Liver (tissue), 9 donors: ENCODE data around the gene NKX1-2. TPM values are rescaled to one million over a fixed set of nuclear protein-coding genes. Genes with fewer than 3 reads are reported as not detected.

Source experiments
- DNase-seq: peaks from one replicate; pipeline ENCODE4 v3.0.0-alpha.2; 2017; ENCODE audit warnings: low spot score
- H3K27ac ChIP-seq, 2 donors: one replicate each; pipeline ENCODE4 v1.7.0; 2013; ENCODE audit warnings: inconsistent platforms in 2 of 2, low read length in 2 of 2, control low read depth in 1 of 2, low read depth in 1 of 2, mild to moderate bottlenecking in 1 of 2
- H3K27me3 ChIP-seq, 4 donors: one replicate each; pipeline versions ENCODE4 v1.6.1 to v1.7.0; 2013; ENCODE audit warnings: low read length in 3 of 4, inconsistent platforms in 1 of 4, mild to moderate bottlenecking in 1 of 4, moderate library complexity in 1 of 4; ENCODE audit not compliant: control insufficient read depth in 4 of 4, insufficient read depth in 4 of 4
- H3K36me3 ChIP-seq, 4 donors: one replicate each; pipeline versions ENCODE4 v1.6.1 to v1.7.0; 2013; ENCODE audit warnings: low read length in 3 of 4, mild to moderate bottlenecking in 3 of 4, low read depth in 1 of 4, moderate library complexity in 1 of 4; ENCODE audit not compliant: control insufficient read depth in 4 of 4, insufficient read depth in 3 of 4
- H3K4me1 ChIP-seq, 4 donors: one replicate each; pipeline versions ENCODE4 v1.6.1 to v1.7.0; 2013; ENCODE audit warnings: low read length in 3 of 4, mild to moderate bottlenecking in 3 of 4, moderate library complexity in 1 of 4; ENCODE audit not compliant: control insufficient read depth in 4 of 4, insufficient read depth in 4 of 4
- H3K4me3 ChIP-seq, 3 donors: one replicate each; pipeline versions ENCODE4 v1.6.1 to v1.7.0; 2013; ENCODE audit warnings: low read length in 3 of 3, control low read depth in 1 of 3, low read depth in 1 of 3, mild to moderate bottlenecking in 1 of 3
- H3K9ac ChIP-seq, 2 donors: one replicate each; pipeline ENCODE4 v1.7.0; 2013; ENCODE audit warnings: low read length in 2 of 2, mild to moderate bottlenecking in 2 of 2, moderate library complexity in 2 of 2, control low read depth in 1 of 2, low read depth in 1 of 2
- H3K9me3 ChIP-seq, 4 donors: one replicate each; pipeline versions ENCODE4 v1.6.1 to v1.7.0; 2013; ENCODE audit warnings: low read length in 3 of 4; ENCODE audit not compliant: control insufficient read depth in 4 of 4
- ATF3 ChIP-seq: IDR thresholded peaks from 2 replicates; pipeline ENCODE4 v1.6.1; 2016; ENCODE audit warnings: antibody characterized with exemption
- CTCF ChIP-seq: fragments of 150-350 bp; IDR thresholded peaks from 2 replicates; pipeline ENCODE4 v1.5.1; 2017; ENCODE audit warnings: improper control_type of control experiment, low read depth, low read length; ENCODE audit not compliant: missing input control
- EGR1 ChIP-seq, 2 donors: IDR thresholded peaks; 2 replicates each; pipeline ENCODE4 v1.6.1; 2016 to 2018; ENCODE audit warnings: antibody characterized with exemption in 2 of 2, low read depth in 2 of 2
- FOXA1 ChIP-seq: IDR thresholded peaks from 2 replicates; pipeline ENCODE4 v1.6.1; 2016; ENCODE audit warnings: antibody characterized with exemption
- FOXA2 ChIP-seq: IDR thresholded peaks from 2 replicates; pipeline ENCODE4 v1.6.1; 2016; ENCODE audit warnings: antibody characterized with exemption
- GABPA ChIP-seq, 2 donors: IDR thresholded peaks in 1 of 2; conservative IDR thresholded peaks in 1 of 2; 2 replicates each; pipeline ENCODE4 v1.6.1; 2016; ENCODE audit warnings: antibody characterized with exemption in 2 of 2, mild to moderate bottlenecking in 1 of 2, moderate library complexity in 1 of 2
- HNF4A ChIP-seq, 2 donors: conservative IDR thresholded peaks; 2 replicates each; pipeline ENCODE4 v1.6.1; 2016; ENCODE audit warnings: antibody characterized with exemption in 2 of 2, mild to moderate bottlenecking in 2 of 2
- HNF4G ChIP-seq: IDR thresholded peaks from 2 replicates; pipeline ENCODE4 v1.6.1; 2016; ENCODE audit warnings: antibody characterized with exemption
- JUND ChIP-seq, 2 donors: IDR thresholded peaks; 2 replicates each; pipeline ENCODE4 v1.6.1; 2016; ENCODE audit warnings: antibody characterized with exemption in 2 of 2
- MAX ChIP-seq: IDR thresholded peaks from 2 replicates; pipeline ENCODE4 v1.6.1; 2016; ENCODE audit warnings: antibody characterized with exemption
- NR2F2 ChIP-seq: IDR thresholded peaks from 2 replicates; pipeline ENCODE4 v1.6.1; 2016; ENCODE audit warnings: antibody characterized with exemption
- REST ChIP-seq: IDR thresholded peaks from 2 replicates; pipeline ENCODE4 v1.6.1; 2016; ENCODE audit warnings: antibody characterized with exemption, mild to moderate bottlenecking
- RXRA ChIP-seq, 2 donors: IDR thresholded peaks; 2 replicates each; pipeline ENCODE4 v1.6.1; 2017 to 2018; ENCODE audit warnings: antibody characterized with exemption in 2 of 2, mild to moderate bottlenecking in 1 of 2
- SP1 ChIP-seq: IDR thresholded peaks from 2 replicates; pipeline ENCODE4 v1.6.1; 2018; ENCODE audit warnings: antibody characterized with exemption, mild to moderate bottlenecking
- TAF1 ChIP-seq: conservative IDR thresholded peaks from 2 replicates; pipeline ENCODE4 v1.6.1; 2016; ENCODE audit warnings: antibody characterized with exemption, mild to moderate bottlenecking
- YY1 ChIP-seq: IDR thresholded peaks from 2 replicates; pipeline ENCODE4 v1.6.1; 2016; ENCODE audit warnings: antibody characterized with exemption, mild to moderate bottlenecking
- ZBTB33 ChIP-seq: IDR thresholded peaks from 2 replicates; pipeline ENCODE4 v1.6.1; 2016; ENCODE audit warnings: antibody characterized with exemption
- WGBS: extraction: QIAGEN DNeasy Blood & Tissue Kit; methylation state at CpG from one replicate; pipeline ENCODE4 v1.1.7; 2013; 5-methylcytosine and 5-hydroxymethylcytosine counted together
- polyA plus RNA-seq, 2 donors: library from polyadenylated mRNA; stranded (reverse) in 1 of 2; unstranded in 1 of 2; fragments of 200-250 nt in 1 of 2; fragments of >200 nt in 1 of 2; fragmentation: Nextera tagmentation in 1 of 2; extraction: Ambion mirVana in 1 of 2; gene quantifications; one replicate each; pipeline versions ENCODE4 v1.2.1 to v1.2.3, GENCODE V29; 2013 to 2015
- total RNA-seq, 2 donors: library from RNA; depleted of rRNA; stranded (reverse); fragments of >200 nt; gene quantifications; one replicate each; pipeline ENCODE4 v1.2.3, GENCODE V29; 2014
- donor health status: healthy.
- donor health status: healthy.
- donor health status: healthy.
- donor health status: healthy.
- donor health status: healthy.

NKX1-2 gene
- total and polyA plus RNA-seq, 4 donors: not detected

GRCh38 chr10:124402273-124402672, 47.6 kb downstream of the NKX1-2 start:
- Histone ChIP-seq H3K9me3 (no peaks in the 10 kb centered on the region), H3K9ac (no peak overlapping the region), H3K36me3 (peaks cover 0 to 21% (median 19%) of the 10 kb centered on the region in 4 donors), H3K4me1 (peaks cover 0 to 3% (median 2%) of the 10 kb centered on the region in 4 donors), H3K27me3 (no peaks in the 10 kb centered on the region), H3K27ac (no peak overlapping the region), H3K4me3 (no peak overlapping the region)
- DNase-seq: no peak
- WGBS: 68% methylated on average over 2 of the region's 2 CpGs
- TF ChIP-seq ZBTB33 (no peak), RXRA (IDR thresholded peaks at IDR 0.05) (no peak), GABPA (IDR thresholded peaks at IDR 0.05 in 1 of 2, conservative IDR thresholded peaks at IDR 0.05 in 1 of 2) (no peak), MAX (no peak), FOXA2 (no peak), EGR1 (IDR thresholded peaks at IDR 0.05; ENCODE audit: low read depth in 2 of 2) (no peak), YY1 (no peak), FOXA1 (no peak), SP1 (no peak), CTCF (no peak), ATF3 (no peak), TAF1 (no peak), HNF4G (no peak), REST (no peak), JUND (IDR thresholded peaks at IDR 0.05) (no peak)

- TF ChIP-seq GABPA (IDR thresholded peaks at IDR 0.05 in 1 of 2, conservative IDR thresholded peaks at IDR 0.05 in 1 of 2): no peak
- TF ChIP-seq HNF4A (conservative IDR thresholded peaks at IDR 0.05): no peak
- no peak for TF ChIP-seq FOXA1
- TF ChIP-seq CTCF: no peak
- no peak for TF ChIP-seq SP1
- TF ChIP-seq TAF1: no peak
- TF ChIP-seq YY1: no peak
- TF ChIP-seq NR2F2: no peak
- no peak for TF ChIP-seq EGR1 (IDR thresholded peaks at IDR 0.05; ENCODE audit: low read depth in 2 of 2)
- no peak for TF ChIP-seq RXRA (IDR thresholded peaks at IDR 0.05)
- no peak for TF ChIP-seq ATF3
- 97% methylated on average over 5 of the region's 5 CpGs for WGBS
These were observed 48.2 kb downstream of the NKX1-2 start for GRCh38 chr10:124401633-124402032.

More at GRCh38 chr10:124401633-124402032, 48.2 kb downstream of the NKX1-2 start:
- Histone ChIP-seq H3K4me1 (no peaks in the 10 kb centered on the region), H3K27ac (no peak overlapping the region), H3K36me3 (peaks cover 0 to 21% (median 18%) of the 10 kb centered on the region in 4 donors), H3K9me3 (no peaks in the 10 kb centered on the region), H3K27me3 (no peaks in the 10 kb centered on the region), H3K9ac (no peak overlapping the region), H3K4me3 (no peak overlapping the region)
- DNase-seq: no peak
